ENCODE results near the gene DNASE1.

DNASE1 gene

GRCh38 chr16:3665508-3665907 lies 11.0 kb downstream of the DNASE1 start:
- peak; percentile 17 for TF ChIP-seq CTCF (IDR thresholded peaks at IDR 0.05; ENCODE audit: borderline replicate concordance, control extremely low read depth, extremely low read depth, insufficient read depth, missing control alignments)
- DNase-seq (ENCODE audit: low spot score): no peak
- in situ Hi-C loops (cut with MboI; ENCODE audit: low sequenced_read_pairs, unreplicated experiment): loop anchor here (25.0 kb wide), 1 partner anchor 128 kb away; no protein-coding TSS in a partner anchor

- no peak for TF ChIP-seq CTCF (IDR thresholded peaks at IDR 0.05; ENCODE audit: borderline replicate concordance, control extremely low read depth, extremely low read depth, insufficient read depth, missing control alignments)
- in situ Hi-C loops (cut with MboI; ENCODE audit: low sequenced_read_pairs, unreplicated experiment): loop anchor here (25.0 kb wide), 1 partner anchor 131 kb away; no protein-coding TSS in a partner anchor
- peak; percentile 26 for DNase-seq (ENCODE audit: low spot score)
Measured at GRCh38 chr16:3668626-3669025, 14.1 kb downstream of the DNASE1 start.

DNA sequence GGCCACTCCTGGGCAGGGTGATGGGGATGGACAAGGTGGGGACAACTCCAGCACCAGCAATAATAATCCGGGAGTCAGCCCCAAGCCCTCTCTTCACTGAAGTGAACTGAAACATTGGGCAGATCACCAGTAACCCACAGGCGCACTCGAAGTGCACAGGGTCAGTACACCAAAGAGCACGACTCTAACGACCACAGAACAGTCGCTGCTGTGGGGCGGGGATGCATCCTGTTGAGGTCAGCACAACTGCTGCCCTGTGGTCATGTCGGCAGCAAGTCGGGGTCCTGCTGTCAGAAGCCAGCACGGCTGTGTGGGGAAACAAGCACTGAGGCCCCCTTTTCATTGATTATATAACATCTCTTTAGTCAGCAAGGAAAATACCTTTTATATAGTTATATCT lies 14.6 kb downstream of the DNASE1 start:
- DNase-seq (ENCODE audit: low spot score): peak; percentile 20
- in situ Hi-C loops (cut with MboI; ENCODE audit: low sequenced_read_pairs, unreplicated experiment): loop anchor here (25.0 kb wide), 1 partner anchor 132 kb away; no protein-coding TSS in a partner anchor
- TF ChIP-seq CTCF (IDR thresholded peaks at IDR 0.05; ENCODE audit: borderline replicate concordance, control extremely low read depth, extremely low read depth, insufficient read depth, missing control alignments): no peak

- TF ChIP-seq CTCF (IDR thresholded peaks at IDR 0.05; ENCODE audit: borderline replicate concordance, control extremely low read depth, extremely low read depth, insufficient read depth, missing control alignments): no peak
- in situ Hi-C loops (cut with MboI; ENCODE audit: low sequenced_read_pairs, unreplicated experiment): loop anchor here (25.0 kb wide), 1 partner anchor 133 kb away; no protein-coding TSS in a partner anchor
- DNase-seq (ENCODE audit: low spot score): no peak
Measured at GRCh38 chr16:3670711-3671110, 16.2 kb downstream of the DNASE1 start.

- in situ Hi-C loops (cut with MboI; ENCODE audit: low sequenced_read_pairs, unreplicated experiment): loop anchor here (25.0 kb wide), 1 partner anchor 134 kb away; no protein-coding TSS in a partner anchor
- no peak for DNase-seq (ENCODE audit: low spot score)
- no peak for TF ChIP-seq CTCF (IDR thresholded peaks at IDR 0.05; ENCODE audit: borderline replicate concordance, control extremely low read depth, extremely low read depth, insufficient read depth, missing control alignments)
Measured at GRCh38 chr16:3671424-3671823, 16.9 kb downstream of the DNASE1 start.

GRCh38 chr16:3672571-3673041 lies 18.1 kb downstream of the DNASE1 start:
- DNase-seq (ENCODE audit: low spot score): no peak
- no peak for TF ChIP-seq CTCF (IDR thresholded peaks at IDR 0.05; ENCODE audit: borderline replicate concordance, control extremely low read depth, extremely low read depth, insufficient read depth, missing control alignments)
- in situ Hi-C loops (cut with MboI; ENCODE audit: low sequenced_read_pairs, unreplicated experiment): loop anchor here (25.0 kb wide), 1 partner anchor 135 kb away; no protein-coding TSS in a partner anchor
